Hypothalamus (tissue), 51 donors: ENCODE results near the gene ST3GAL3.

Experiments
- DNase-seq, 51 donors: peaks; one replicate each; lab custom pipeline; 2025; lab: John Stamatoyannopoulos, UW

ST3GAL3 gene

GRCh38 chr1:43902058-43902831, 194.9 kb downstream of the ST3GAL3 start:
- no peak for DNase-seq

GRCh38 chr1:43904660-43905551, 197.6 kb downstream of the ST3GAL3 start:
- no peak for DNase-seq

DNA sequence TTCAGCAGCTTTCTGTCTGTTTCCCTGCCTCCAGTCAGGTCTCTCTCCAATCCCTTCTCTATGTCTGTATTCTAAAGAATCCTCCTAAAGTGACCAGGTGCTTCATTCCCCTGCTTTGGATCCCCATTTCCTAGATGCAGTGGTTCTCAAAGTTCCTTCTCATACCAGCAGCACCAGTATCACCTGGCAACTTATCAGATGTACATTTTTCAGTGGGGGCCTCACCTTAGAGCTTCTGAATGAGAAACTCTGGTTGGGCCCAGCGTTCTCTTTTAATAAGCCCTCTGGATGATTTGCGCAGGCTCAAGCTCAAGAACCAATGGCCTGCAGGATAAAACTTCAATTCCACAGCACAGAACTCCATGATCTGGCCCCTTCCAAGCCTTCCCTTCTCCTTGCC, 200.9 kb downstream of the ST3GAL3 start:
- no peak for DNase-seq

- DNase-seq, result no peak
Measured at GRCh38 chr1:43908858-43909257, 201.5 kb downstream of the ST3GAL3 start.

DNA sequence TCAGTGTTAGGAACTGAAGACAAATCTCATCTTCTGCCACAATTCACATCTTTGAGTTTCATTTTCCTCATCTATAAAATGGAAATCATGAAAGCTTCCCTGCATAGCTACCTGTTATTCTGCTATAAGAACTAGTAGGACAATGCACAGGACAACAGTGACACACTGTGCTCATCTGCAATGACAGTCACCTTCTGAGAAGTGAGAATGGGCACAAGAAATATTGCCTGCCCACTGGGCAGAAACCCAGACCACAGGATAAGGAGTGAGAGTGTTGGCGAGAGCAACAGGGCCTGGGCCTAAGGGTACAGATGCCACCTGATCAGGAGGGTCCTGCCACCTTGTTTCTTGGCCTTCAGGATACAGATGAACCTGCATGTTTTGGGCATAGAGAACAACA, 203.0 kb downstream of the ST3GAL3 start:
- DNase-seq, result no peak

- DNase-seq, result no peak
Measured at GRCh38 chr1:43912607-43913006, 205.3 kb downstream of the ST3GAL3 start.

DNA sequence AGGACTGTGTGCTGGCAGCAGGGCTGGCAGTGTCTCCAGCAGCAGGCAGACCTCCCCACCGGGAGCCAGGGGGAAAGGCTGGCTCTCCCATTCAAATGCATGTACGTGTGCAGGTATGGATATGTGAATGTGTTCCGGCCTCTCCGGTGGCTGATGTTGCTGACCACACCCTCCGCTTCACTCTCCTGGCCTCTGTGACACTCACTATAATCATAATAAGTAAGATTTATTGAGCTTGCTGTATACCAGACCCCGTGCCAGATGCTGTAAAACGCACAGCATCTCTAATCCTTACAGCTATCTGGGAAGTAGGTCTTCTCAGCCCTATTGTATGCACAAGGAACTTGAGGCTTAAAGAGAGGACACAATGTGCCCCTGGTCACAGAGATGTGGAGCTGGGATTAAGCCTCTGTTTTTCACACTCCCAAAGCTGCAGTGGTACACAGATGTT, 205.7 kb downstream of the ST3GAL3 start:
- DNase-seq, result no peak

- no peak for DNase-seq
Measured at GRCh38 chr1:43913666-43914360, 206.5 kb downstream of the ST3GAL3 start.

GRCh38 chr1:43914576-43915525, 207.5 kb downstream of the ST3GAL3 start:
- no peak for DNase-seq

- DNase-seq, result no peak
Measured at GRCh38 chr1:43919906-43920305, 212.6 kb downstream of the ST3GAL3 start.

DNA sequence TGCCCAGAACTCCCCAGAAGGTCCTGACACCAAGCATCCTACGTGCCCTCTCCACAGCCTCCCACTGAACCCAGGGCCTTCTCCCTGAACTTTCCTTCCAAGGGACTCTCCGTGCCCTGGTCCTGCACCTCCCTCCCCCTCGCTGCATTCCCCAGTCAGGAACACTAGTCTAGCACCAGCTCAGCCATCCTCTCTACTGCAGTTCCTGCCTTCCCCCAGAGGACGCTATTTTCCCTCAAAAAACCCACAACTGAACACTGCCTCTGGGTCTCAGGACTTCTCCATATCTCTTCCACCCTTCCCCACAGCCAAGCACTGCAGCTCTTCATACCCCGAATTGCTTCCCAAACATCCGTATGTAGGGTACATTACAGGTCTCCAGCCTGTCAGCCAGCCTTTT, 213.7 kb downstream of the ST3GAL3 start:
- no peak for DNase-seq

DNA sequence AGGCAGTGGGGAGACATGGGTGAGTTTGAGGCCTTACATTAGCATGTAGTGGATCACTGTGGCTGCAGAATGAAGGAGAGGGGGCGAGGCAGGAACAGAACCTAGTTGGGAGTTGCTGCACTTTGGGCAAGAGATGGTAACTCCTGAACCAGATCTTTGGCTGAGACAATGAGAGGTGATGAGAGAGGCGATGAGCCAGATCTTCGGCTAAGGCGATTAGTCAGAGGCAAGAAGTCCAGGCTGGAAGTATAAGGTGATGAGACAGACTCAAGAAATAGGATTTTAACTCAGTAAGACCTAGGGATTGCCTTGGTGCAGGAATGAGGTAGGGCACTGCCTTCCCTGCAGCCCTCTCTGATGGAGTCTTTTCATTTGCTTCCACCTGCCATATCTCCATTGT, 217.2 kb downstream of the ST3GAL3 start:
- no peak for DNase-seq

DNA sequence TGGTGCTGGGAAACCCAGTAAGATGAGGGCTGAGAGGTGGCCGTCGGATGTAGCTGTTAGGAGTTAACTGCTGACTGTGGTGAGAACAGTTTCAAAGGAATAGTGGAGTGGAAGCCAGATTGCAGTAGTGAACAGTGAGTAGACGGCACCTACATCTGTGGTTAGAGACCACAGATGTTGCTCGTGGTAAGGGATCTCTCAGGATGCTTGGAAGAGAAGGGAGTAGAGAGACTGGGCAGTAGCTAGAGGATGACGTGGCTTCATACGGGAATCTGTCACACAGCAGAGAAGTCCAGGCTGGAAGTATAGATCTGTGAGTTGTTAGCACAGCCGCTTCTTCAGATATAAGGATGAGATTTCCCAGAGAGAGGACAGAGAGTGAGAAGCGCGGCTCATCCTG, 218.5 kb downstream of the ST3GAL3 start:
- no peak for DNase-seq

DNA sequence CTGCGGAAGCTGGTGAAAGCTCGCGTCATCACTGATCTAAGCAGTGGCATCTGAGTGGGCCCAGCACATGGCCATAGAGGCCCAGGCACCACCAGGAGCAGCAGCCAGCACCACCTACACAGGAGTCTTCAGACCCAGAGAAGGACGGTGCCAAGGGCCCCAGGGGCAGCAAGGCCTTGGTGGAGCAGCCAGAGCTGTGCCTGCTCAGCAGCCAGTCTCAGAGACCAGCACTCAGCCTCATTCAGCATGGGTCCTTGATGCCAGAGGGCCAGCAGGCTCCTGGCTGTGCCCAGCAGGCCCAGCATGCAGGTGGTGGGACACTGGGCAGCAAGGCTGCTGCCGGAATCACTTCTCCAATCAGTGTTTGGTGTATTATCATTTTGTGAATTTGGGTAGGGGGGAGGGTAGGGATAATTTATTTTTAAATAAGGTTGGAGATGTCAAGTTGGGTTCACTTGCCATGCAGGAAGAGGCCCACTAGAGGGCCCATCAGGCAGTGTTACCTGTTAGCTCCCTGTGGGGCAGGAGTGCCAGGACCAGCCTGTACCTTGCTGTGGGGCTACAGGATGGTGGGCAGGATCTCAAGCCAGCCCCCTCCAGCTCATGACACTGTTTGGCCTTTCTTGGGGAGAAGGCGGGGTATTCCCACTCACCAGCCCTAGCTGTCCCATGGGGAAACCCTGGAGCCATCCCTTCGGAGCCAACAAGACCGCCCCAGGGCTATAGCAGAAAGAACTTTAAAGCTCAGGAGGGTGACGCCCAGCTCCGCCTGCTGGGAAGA, 223.0 kb downstream of the ST3GAL3 start:
- DNase-seq, result no peak

- DNase-seq, result no peak
Measured at GRCh38 chr1:43930949-43931275, 223.6 kb downstream of the ST3GAL3 start.

GRCh38 chr1:43931711-43932660, 224.7 kb downstream of the ST3GAL3 start:
- no peak for DNase-seq

DNA sequence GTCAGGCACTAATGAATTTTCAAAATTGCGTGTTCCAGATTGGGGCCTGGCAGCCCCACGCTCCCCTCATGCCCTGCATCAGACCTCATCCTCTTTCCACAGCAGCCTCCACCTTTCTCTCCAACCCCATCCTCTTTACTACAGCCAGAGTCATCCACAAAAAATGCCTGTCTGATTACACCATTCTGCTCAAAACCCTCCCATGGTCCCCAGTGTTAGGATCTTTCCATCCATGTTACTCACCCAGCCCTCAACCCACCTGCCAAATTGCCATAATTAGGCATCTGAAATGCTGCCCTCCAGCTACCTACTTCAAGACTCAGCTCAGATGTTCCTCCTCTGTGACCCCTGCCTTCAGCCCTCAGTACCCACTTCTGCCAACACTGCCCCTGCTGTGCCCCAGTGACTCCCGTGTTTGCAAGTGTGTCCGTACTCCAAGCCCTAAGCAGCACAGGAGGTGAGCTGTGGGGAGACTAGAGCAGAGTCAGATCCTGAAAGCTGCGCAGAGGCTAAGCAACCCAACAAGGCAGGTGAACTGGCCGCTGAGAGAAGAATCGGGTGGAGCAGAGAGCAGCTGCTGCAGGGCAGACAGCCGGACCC, 225.6 kb downstream of the ST3GAL3 start:
- no peak for DNase-seq
